HG02571 (cell line): ENCODE data around the gene MMP10.
"Not testable (repeated sequence)": the region's sequence is repeated elsewhere in the genome, so short reads cannot be mapped to it uniquely, and the experiment has no call there.

Experiments
- ATAC-seq: cut with Tn5 transposase; IDR thresholded peaks from one replicate; pipeline ENCODE4 v1.9.1; 2021; ENCODE audit warnings: mild to moderate bottlenecking, moderate library complexity; ENCODE audit not compliant: unreplicated experiment

Gene MMP10

DNA sequence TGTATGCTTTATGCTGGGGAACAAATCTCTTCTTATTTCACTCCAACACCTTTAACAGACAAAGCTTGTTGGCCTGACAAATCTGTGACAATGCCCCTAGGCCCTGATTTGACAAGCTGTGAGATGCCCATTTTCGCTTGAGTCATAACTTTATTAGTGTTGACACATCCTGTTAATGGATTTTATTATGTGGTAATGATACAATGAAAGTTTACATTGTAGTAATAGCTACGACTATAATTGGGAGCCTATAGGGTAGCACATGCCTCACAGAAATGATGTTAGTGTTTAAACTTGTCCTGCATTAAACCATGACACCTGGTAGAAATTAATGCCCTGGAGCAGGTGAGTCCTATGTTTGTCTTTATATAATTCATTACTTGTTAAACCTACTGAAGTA is 3.3 kb upstream of the MMP10 start:
- ATAC-seq: no peak

DNA sequence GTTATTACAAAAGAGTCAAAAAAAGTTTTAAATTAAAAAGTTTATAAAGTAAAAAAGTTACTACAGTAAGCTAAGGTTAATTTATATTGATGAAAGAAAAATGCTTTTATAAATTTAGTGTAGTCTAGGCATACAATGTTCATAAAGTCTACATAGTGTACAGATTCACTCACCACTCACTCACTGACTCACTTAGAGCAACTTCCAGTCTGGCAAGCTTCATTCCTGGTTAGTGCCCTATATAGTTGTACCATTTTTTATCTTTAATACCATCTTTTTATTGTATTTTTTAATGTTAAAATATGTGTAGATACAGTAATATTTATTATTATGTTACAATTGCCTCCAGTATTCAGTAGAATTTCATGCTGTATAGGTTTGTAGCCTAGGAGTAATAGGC is 2.6 kb upstream of the MMP10 start:
- no peak for ATAC-seq

DNA sequence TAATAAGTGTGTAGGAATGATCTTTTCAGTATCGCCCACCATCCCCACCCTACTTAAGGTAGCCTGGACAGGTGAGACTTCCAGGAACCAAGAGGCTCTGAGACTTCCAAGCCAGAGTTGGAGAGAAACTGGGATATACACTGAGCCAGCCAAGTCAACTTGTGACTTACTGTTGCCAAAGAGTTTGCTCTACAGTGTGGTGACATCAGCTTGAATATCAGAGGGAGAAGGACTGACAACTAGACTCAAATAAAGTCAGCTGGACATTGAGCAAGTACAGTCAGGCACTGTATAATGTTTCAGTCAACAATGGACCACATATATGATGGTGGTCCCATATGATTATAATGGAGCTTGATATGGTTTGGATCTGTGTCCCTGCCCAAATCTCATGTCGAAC is 1.2 kb upstream of the MMP10 start:
- ATAC-seq: no peak

- no peak for ATAC-seq
These were observed 4.0 kb downstream of the MMP10 start for GRCh38 chr11:102776454-102776853.

GRCh38 chr11:102773386-102773785 is 7.0 kb downstream of the MMP10 start:
- ATAC-seq: no peak

DNA sequence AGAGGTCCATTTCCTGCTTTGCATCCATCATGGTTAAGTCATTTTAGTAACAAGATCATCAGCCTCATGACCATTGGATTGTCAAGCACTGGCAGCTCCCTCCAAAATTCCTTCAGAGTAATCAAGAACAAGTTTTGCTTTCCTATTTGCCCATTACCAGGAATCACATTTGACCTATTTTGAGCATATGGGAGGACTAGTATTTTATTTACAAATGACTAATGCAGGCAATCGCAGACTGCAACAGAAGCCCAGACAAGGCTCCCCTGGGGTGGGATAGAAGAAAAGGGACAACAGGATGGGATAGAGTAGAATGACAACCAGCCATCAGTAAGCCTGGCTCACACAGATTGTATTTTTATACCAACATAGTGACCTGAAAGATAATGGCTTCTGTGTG is 9.1 kb downstream of the MMP10 start:
- ATAC-seq: no peak

GRCh38 chr11:102770191-102770590 is 10.2 kb downstream of the MMP10 start:
- no peak for ATAC-seq

GRCh38 chr11:102767800-102768199 is 12.6 kb downstream of the MMP10 start:
- ATAC-seq: no peak

DNA sequence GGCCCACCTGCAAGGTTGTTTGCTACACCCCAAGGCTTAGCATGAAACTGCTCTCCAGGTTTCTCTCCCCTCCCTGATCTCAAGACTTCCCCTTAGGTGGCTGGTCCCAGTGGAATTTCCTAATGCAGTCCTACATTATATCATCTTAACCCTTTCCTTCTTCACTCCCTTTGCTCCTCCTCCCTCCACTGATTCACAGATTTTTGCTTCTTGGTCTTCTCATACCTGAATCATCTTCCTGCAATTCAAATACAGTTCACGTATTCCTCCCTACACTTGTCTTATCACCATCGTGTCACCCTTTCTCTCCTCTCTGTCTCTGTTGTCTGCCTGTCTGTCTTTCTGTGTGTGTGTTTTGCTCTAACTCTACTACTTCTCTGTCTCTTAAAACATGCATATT is 17.0 kb downstream of the MMP10 start:
- no peak for ATAC-seq

DNA sequence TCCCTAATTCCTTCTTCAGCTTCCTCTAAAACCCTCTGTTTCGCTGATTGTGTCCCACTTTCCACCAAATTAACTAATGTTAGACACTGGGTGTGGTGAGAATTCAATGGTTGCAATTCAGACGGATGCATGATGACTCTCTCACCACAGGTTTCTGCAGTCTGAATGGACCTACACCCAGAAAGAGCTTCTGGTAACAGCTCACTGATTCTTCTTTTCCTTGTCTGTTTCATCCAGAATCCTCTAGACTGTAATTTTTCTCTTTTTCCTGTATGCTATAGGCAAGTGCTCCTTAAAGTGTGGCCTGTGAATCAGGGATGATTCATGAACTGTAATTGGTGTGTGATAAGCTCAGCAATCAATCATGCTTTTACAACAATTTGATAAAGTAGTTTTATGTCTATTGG is 18.1 kb downstream of the MMP10 start:
- ATAC-seq: no peak

DNA sequence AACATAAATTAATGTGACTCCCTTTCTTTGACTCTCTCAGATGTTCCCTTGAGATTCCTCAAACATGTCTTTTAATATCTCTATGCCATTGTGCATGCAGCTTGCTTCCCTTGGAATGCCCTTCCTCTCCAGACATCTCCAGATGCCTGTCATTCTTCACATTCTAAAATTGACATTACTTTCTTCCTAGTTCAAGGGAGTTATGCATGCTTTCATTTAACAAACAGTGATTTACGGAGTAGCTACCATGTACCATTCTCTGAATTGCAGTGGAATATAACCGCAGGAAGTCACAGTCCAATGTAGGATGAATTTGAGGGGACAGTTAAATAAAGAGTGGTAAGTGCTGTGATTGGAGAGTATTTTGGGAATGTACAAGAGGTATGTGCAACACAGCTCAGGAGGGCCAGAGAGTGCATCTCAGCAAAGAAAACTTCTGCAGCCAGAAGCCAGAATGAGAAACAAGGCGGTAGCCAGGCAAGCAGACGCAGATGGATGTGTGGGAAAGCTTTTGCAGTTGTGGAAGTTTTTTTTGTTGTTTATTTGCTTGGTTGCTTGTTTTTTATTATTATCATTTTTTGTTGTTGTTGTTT is 18.7 kb downstream of the MMP10 start:
- no peak for ATAC-seq

- ATAC-seq: no peak
These were observed 19.9 kb downstream of the MMP10 start for GRCh38 chr11:102760344-102761035.

GRCh38 chr11:102757823-102758549 is 22.4 kb downstream of the MMP10 start:
- ATAC-seq: no peak

GRCh38 chr11:102753267-102753666 is 27.2 kb downstream of the MMP10 start:
- ATAC-seq: no peak

DNA sequence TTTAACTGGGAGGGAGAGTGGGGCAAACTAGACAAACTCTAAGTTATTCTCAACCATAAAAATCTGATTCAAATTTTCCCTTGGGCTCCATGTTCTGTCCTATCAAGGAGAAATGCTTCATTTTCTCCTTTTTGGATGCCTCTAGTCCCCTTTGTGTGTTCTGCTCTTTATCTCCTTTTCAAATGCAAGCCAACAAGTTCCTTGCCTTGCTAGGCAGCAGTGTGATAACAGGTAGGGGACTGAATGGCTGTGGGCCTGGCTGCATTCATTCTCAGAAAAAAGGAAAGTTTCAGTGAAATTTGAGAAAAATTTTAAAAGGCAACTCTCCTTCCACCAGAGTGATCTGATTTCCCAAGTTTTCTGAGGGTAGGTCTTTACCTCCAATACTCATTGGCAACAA is 28.8 kb downstream of the MMP10 start:
- no peak for ATAC-seq

GRCh38 chr11:102749101-102749722 is 31.2 kb downstream of the MMP10 start:
- no peak for ATAC-seq

- not testable (repeated sequence) for ATAC-seq
These were observed 33.5 kb downstream of the MMP10 start for GRCh38 chr11:102746746-102747578.

DNA sequence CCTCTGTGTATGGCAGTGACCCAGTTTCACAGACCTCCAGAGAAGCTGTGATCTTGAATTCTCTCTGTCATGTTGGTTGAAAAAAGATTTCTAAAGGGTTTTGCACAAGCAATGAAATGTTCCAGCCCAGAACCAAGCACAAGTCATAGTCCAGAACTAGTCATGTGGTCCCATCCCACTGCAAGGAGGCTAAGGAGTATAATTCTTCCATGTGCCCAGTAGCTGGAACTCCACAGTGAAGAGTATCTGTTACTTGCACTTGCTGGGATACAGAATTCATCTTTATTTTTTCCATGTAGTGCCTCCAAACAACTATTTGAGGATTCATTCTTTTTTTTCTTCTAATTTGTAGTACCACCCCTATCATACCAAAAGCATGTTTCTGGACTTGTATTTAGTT is 45.8 kb downstream of the MMP10 start:
- ATAC-seq: no peak

DNA sequence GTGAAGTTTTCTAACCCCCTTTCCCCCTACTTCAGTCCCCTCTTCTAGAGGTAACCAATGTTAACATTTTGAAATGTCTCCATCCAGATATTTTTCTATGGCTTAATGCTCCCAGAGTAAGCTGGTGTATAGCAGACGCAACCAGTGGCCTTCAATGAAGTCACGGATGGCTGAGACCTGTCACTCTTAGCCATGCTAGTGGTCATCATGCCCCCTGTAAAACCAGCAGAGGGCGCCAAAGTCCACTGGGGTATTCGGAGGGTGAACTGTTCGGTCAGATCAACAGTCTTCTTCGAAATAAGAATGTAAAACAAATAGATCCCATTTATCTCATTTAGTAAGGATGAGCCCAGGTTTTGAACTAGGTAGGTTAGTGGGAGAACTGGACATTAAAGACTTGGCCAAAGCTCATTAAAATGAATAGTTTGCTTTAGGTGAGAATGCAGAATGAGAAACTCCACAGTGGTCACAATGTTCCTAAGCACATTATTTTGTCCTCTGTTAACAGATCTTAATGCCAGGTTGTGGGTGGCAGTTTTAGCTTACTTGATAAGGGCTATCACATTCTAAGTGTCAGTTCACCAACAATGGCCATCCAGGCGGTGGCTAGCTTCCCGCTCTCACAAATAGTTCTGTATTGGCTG is 47.1 kb downstream of the MMP10 start:
- no peak for ATAC-seq

DNA sequence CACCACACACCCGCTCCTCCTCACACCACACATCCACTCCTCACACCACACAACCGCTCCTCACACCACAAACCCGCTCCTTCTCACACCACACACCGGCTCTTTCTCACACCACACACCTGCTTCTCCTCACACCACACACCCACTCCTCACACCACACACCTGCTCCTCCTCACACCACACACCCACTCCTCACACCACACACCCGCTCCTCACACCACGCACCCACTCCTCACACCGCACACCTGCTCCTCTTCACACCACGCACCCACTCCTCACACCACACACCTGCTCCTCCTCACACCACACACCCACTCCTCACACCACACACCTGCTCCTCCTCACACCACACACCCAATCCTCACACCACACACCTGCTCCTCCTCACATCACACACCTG is 49.5 kb downstream of the MMP10 start:
- not testable (repeated sequence) for ATAC-seq
